ENCODE results near the gene FOXN3. TPM values are rescaled to one million over a fixed set of nuclear protein-coding genes. Genes with fewer than 3 reads are reported as not detected.

The FOXN3 gene
- 31.8 TPM for total RNA-seq

GRCh38 chr14:89417091-89417464 is at the start of gene FOXN3:
FOXN3 (minus strand) TSS chr14:89417233; CDS start chr14:89412476, 4,757 bp downstream.
- H3K4me1 ChIP-seq (ENCODE audit: control insufficient read depth in 3 of 3, insufficient read depth in 3 of 3, low read length in 3 of 3) = peaks cover 19 to 31% (median 20%) of the 10 kb centered on the region in 3 donors
- H3K9me3 ChIP-seq (ENCODE audit: control insufficient read depth in 3 of 3, low read length in 3 of 3) = no peaks in the 10 kb centered on the region
- peaks cover 2 to 3% (median 3%) of the 10 kb centered on the region in 3 donors for H3K36me3 ChIP-seq (ENCODE audit: control insufficient read depth in 3 of 3, insufficient read depth in 3 of 3, low read length in 3 of 3)
- peak within 1 kb of the TSS; percentile 88 to 92 (median 91) for H3K4me3 ChIP-seq (ENCODE audit: low read length in 3 of 3)
- H3K27me3 ChIP-seq (ENCODE audit: control insufficient read depth in 3 of 3, insufficient read depth in 3 of 3, low read length in 3 of 3) = no peaks in the 10 kb centered on the region
- H3K27ac ChIP-seq (ENCODE audit: low read depth, low read length) = peak within 1 kb of the TSS; percentile 98
- peak within 1 kb of the TSS; percentile 93 to 98 (median 95) for H3K9ac ChIP-seq (ENCODE audit: low read depth in 1 of 3, low read length in 3 of 3)

- Histone ChIP-seq H3K36me3 (ENCODE audit: control insufficient read depth in 3 of 3, insufficient read depth in 3 of 3, low read length in 3 of 3) (no peaks in the 10 kb centered on the region), H3K4me1 (ENCODE audit: control insufficient read depth in 3 of 3, insufficient read depth in 3 of 3, low read length in 3 of 3) (peaks cover 0 to 16% (median 6%) of the 10 kb centered on the region in 3 donors), H3K9ac (ENCODE audit: low read depth in 1 of 3, low read length in 3 of 3) (no peak overlapping the region), H3K9me3 (ENCODE audit: control insufficient read depth in 3 of 3, low read length in 3 of 3) (no peaks in the 10 kb centered on the region), H3K27ac (ENCODE audit: low read depth, low read length) (no peak overlapping the region), H3K27me3 (ENCODE audit: control insufficient read depth in 3 of 3, insufficient read depth in 3 of 3, low read length in 3 of 3) (no peaks in the 10 kb centered on the region), H3K4me3 (ENCODE audit: low read length in 3 of 3) (no peak overlapping the region)
Measured at GRCh38 chr14:89466484-89466883, 49.5 kb upstream of the FOXN3 start.

- H3K4me1 ChIP-seq (ENCODE audit: control insufficient read depth in 3 of 3, insufficient read depth in 3 of 3, low read length in 3 of 3) = peaks cover 0 to 13% (median 6%) of the 10 kb centered on the region in 3 donors
- no peak overlapping the region for H3K4me3 ChIP-seq (ENCODE audit: low read length in 3 of 3)
- no peak overlapping the region for H3K27ac ChIP-seq (ENCODE audit: low read depth, low read length)
- H3K27me3 ChIP-seq (ENCODE audit: control insufficient read depth in 3 of 3, insufficient read depth in 3 of 3, low read length in 3 of 3) = no peaks in the 10 kb centered on the region
- H3K36me3 ChIP-seq (ENCODE audit: control insufficient read depth in 3 of 3, insufficient read depth in 3 of 3, low read length in 3 of 3) = no peaks in the 10 kb centered on the region
- no peaks in the 10 kb centered on the region for H3K9me3 ChIP-seq (ENCODE audit: control insufficient read depth in 3 of 3, low read length in 3 of 3)
- H3K9ac ChIP-seq (ENCODE audit: low read depth in 1 of 3, low read length in 3 of 3) = no peak overlapping the region
Measured at GRCh38 chr14:89465876-89466275, 48.8 kb upstream of the FOXN3 start.

- Histone ChIP-seq H3K4me1 (ENCODE audit: control insufficient read depth in 3 of 3, insufficient read depth in 3 of 3, low read length in 3 of 3) (no peaks in the 10 kb centered on the region), H3K9ac (ENCODE audit: low read depth in 1 of 3, low read length in 3 of 3) (no peak overlapping the region), H3K27ac (ENCODE audit: low read depth, low read length) (no peak overlapping the region), H3K9me3 (ENCODE audit: control insufficient read depth in 3 of 3, low read length in 3 of 3) (no peaks in the 10 kb centered on the region), H3K36me3 (ENCODE audit: control insufficient read depth in 3 of 3, insufficient read depth in 3 of 3, low read length in 3 of 3) (peaks cover 0 to 2% (median 0%) of the 10 kb centered on the region in 3 donors), H3K27me3 (ENCODE audit: control insufficient read depth in 3 of 3, insufficient read depth in 3 of 3, low read length in 3 of 3) (no peaks in the 10 kb centered on the region), H3K4me3 (ENCODE audit: low read length in 3 of 3) (no peak overlapping the region)
Measured at GRCh38 chr14:89461256-89461655, 44.2 kb upstream of the FOXN3 start.

- Histone ChIP-seq H3K4me3 (ENCODE audit: low read length in 3 of 3) (no peak overlapping the region), H3K9me3 (ENCODE audit: control insufficient read depth in 3 of 3, low read length in 3 of 3) (no peaks in the 10 kb centered on the region), H3K4me1 (ENCODE audit: control insufficient read depth in 3 of 3, insufficient read depth in 3 of 3, low read length in 3 of 3) (no peaks in the 10 kb centered on the region), H3K9ac (ENCODE audit: low read depth in 1 of 3, low read length in 3 of 3) (no peak overlapping the region), H3K27me3 (ENCODE audit: control insufficient read depth in 3 of 3, insufficient read depth in 3 of 3, low read length in 3 of 3) (no peaks in the 10 kb centered on the region), H3K27ac (ENCODE audit: low read depth, low read length) (no peak overlapping the region), H3K36me3 (ENCODE audit: control insufficient read depth in 3 of 3, insufficient read depth in 3 of 3, low read length in 3 of 3) (peaks cover 0 to 2% (median 0%) of the 10 kb centered on the region in 3 donors)
Measured at GRCh38 chr14:89458713-89459420, 41.8 kb upstream of the FOXN3 start.

- no peak overlapping the region for H3K27ac ChIP-seq (ENCODE audit: low read depth, low read length)
- no peaks in the 10 kb centered on the region for H3K9me3 ChIP-seq (ENCODE audit: control insufficient read depth in 3 of 3, low read length in 3 of 3)
- H3K36me3 ChIP-seq (ENCODE audit: control insufficient read depth in 3 of 3, insufficient read depth in 3 of 3, low read length in 3 of 3) = peaks cover 0 to 5% (median 0%) of the 10 kb centered on the region in 3 donors
- H3K9ac ChIP-seq (ENCODE audit: low read depth in 1 of 3, low read length in 3 of 3) = no peak overlapping the region
- no peaks in the 10 kb centered on the region for H3K27me3 ChIP-seq (ENCODE audit: control insufficient read depth in 3 of 3, insufficient read depth in 3 of 3, low read length in 3 of 3)
- no peak overlapping the region for H3K4me3 ChIP-seq (ENCODE audit: low read length in 3 of 3)
- H3K4me1 ChIP-seq (ENCODE audit: control insufficient read depth in 3 of 3, insufficient read depth in 3 of 3, low read length in 3 of 3) = no peaks in the 10 kb centered on the region
Measured at GRCh38 chr14:89457007-89457406, 40.0 kb upstream of the FOXN3 start.

- H3K27me3 ChIP-seq (ENCODE audit: control insufficient read depth in 3 of 3, insufficient read depth in 3 of 3, low read length in 3 of 3) = no peaks in the 10 kb centered on the region
- H3K4me3 ChIP-seq (ENCODE audit: low read length in 3 of 3) = no peak overlapping the region
- no peaks in the 10 kb centered on the region for H3K4me1 ChIP-seq (ENCODE audit: control insufficient read depth in 3 of 3, insufficient read depth in 3 of 3, low read length in 3 of 3)
- no peak overlapping the region for H3K9ac ChIP-seq (ENCODE audit: low read depth in 1 of 3, low read length in 3 of 3)
- peaks cover 0 to 5% (median 0%) of the 10 kb centered on the region in 3 donors for H3K36me3 ChIP-seq (ENCODE audit: control insufficient read depth in 3 of 3, insufficient read depth in 3 of 3, low read length in 3 of 3)
- H3K27ac ChIP-seq (ENCODE audit: low read depth, low read length) = no peak overlapping the region
- H3K9me3 ChIP-seq (ENCODE audit: control insufficient read depth in 3 of 3, low read length in 3 of 3) = no peaks in the 10 kb centered on the region
Measured at GRCh38 chr14:89455412-89455811, 38.4 kb upstream of the FOXN3 start.

- H3K9me3 ChIP-seq (ENCODE audit: control insufficient read depth in 3 of 3, low read length in 3 of 3) = no peaks in the 10 kb centered on the region
- peaks cover 0 to 5% (median 0%) of the 10 kb centered on the region in 3 donors for H3K36me3 ChIP-seq (ENCODE audit: control insufficient read depth in 3 of 3, insufficient read depth in 3 of 3, low read length in 3 of 3)
- H3K27me3 ChIP-seq (ENCODE audit: control insufficient read depth in 3 of 3, insufficient read depth in 3 of 3, low read length in 3 of 3) = no peaks in the 10 kb centered on the region
- H3K4me3 ChIP-seq (ENCODE audit: low read length in 3 of 3) = no peak overlapping the region
- H3K4me1 ChIP-seq (ENCODE audit: control insufficient read depth in 3 of 3, insufficient read depth in 3 of 3, low read length in 3 of 3) = no peaks in the 10 kb centered on the region
- H3K27ac ChIP-seq (ENCODE audit: low read depth, low read length) = no peak overlapping the region
- no peak overlapping the region for H3K9ac ChIP-seq (ENCODE audit: low read depth in 1 of 3, low read length in 3 of 3)
Measured at GRCh38 chr14:89454996-89455395, 38.0 kb upstream of the FOXN3 start.

- Histone ChIP-seq H3K27ac (ENCODE audit: low read depth, low read length) (no peak overlapping the region), H3K9ac (ENCODE audit: low read depth in 1 of 3, low read length in 3 of 3) (no peak overlapping the region), H3K9me3 (ENCODE audit: control insufficient read depth in 3 of 3, low read length in 3 of 3) (no peaks in the 10 kb centered on the region), H3K4me1 (ENCODE audit: control insufficient read depth in 3 of 3, insufficient read depth in 3 of 3, low read length in 3 of 3) (no peaks in the 10 kb centered on the region), H3K36me3 (ENCODE audit: control insufficient read depth in 3 of 3, insufficient read depth in 3 of 3, low read length in 3 of 3) (peaks cover 0 to 5% (median 0%) of the 10 kb centered on the region in 3 donors), H3K4me3 (ENCODE audit: low read length in 3 of 3) (no peak overlapping the region), H3K27me3 (ENCODE audit: control insufficient read depth in 3 of 3, insufficient read depth in 3 of 3, low read length in 3 of 3) (no peaks in the 10 kb centered on the region)
Measured at GRCh38 chr14:89452281-89452680, 35.2 kb upstream of the FOXN3 start.

GRCh38 chr14:89451229-89451628 is 34.2 kb upstream of the FOXN3 start:
- H3K27me3 ChIP-seq (ENCODE audit: control insufficient read depth in 3 of 3, insufficient read depth in 3 of 3, low read length in 3 of 3) = no peaks in the 10 kb centered on the region
- no peak overlapping the region for H3K9ac ChIP-seq (ENCODE audit: low read depth in 1 of 3, low read length in 3 of 3)
- H3K27ac ChIP-seq (ENCODE audit: low read depth, low read length) = no peak overlapping the region

More at GRCh38 chr14:89451229-89451628, 34.2 kb upstream of the FOXN3 start:
- no peaks in the 10 kb centered on the region for H3K9me3 ChIP-seq (ENCODE audit: control insufficient read depth in 3 of 3, low read length in 3 of 3)
- peaks cover 0 to 4% (median 0%) of the 10 kb centered on the region in 3 donors for H3K36me3 ChIP-seq (ENCODE audit: control insufficient read depth in 3 of 3, insufficient read depth in 3 of 3, low read length in 3 of 3)
- H3K4me3 ChIP-seq (ENCODE audit: low read length in 3 of 3) = no peak overlapping the region
- no peaks in the 10 kb centered on the region for H3K4me1 ChIP-seq (ENCODE audit: control insufficient read depth in 3 of 3, insufficient read depth in 3 of 3, low read length in 3 of 3)
